Panc1 (cell line): ENCODE results near the gene BMAL1. TPM values are rescaled to one million over a fixed set of nuclear protein-coding genes. Genes with fewer than 3 reads are reported as not detected.

Experiments used
- ATAC-seq: fragments of 200-7000 bp; cut with Tn5 transposase; 2 replicates; pipeline ENCODE4 v1.9.1; 2020; ENCODE audit warnings: mild to moderate bottlenecking, moderate library complexity
- BruUV-seq: library from RNA; stranded (reverse); fragments of 400-500 nt; replicated peaks from 2 replicates; lab custom pipeline; 2021; lab: Mats Ljungman, UMichigan
- CTCF ChIA-PET: fragments of 300-600 bp; sonication (Branson Sonifier 250); formaldehyde crosslinking; loops from one replicate; lab custom pipeline; 2022; ENCODE audit warnings: antibody characterized with exemption; lab: Charles Lee
- POLR2A ChIA-PET: fragments of 300-600 bp; sonication (Branson Sonifier 250); formaldehyde crosslinking; loops from one replicate; lab custom pipeline; 2022; ENCODE audit warnings: antibody characterized with exemption; lab: Charles Lee
- DNase-seq: peaks from one replicate; pipeline ENCODE4 v3.0.0-alpha.2; 2010; ENCODE audit warnings: low read depth, low spot score
- H3K27ac ChIP-seq: 2 replicates; pipeline ENCODE4 v1.5.1; 2011; ENCODE audit warnings: mild to moderate bottlenecking, low read length, inconsistent platforms
- H3K27me3 ChIP-seq: fragments of 200-500 bp; sonication (Bioruptor generic); 2 replicates; pipeline ENCODE4 v1.6.0; 2014; ENCODE audit warnings: low read length, inconsistent platforms; ENCODE audit not compliant: control insufficient read depth, insufficient read depth
- H3K36me3 ChIP-seq: fragments of 200-500 bp; sonication (Bioruptor generic); 2 replicates; pipeline ENCODE4 v1.5.1; 2014; ENCODE audit warnings: inconsistent platforms, mild to moderate bottlenecking, low read length, moderate library complexity; ENCODE audit not compliant: control insufficient read depth, insufficient read depth
- H3K4me1 ChIP-seq: 2 replicates; pipeline ENCODE4 v1.5.1; 2011; ENCODE audit warnings: inconsistent platforms, mild to moderate bottlenecking, low read length, moderate library complexity; ENCODE audit not compliant: control insufficient read depth, insufficient read depth
- H3K4me3 ChIP-seq, 2 experiments: 2 replicates each; pipeline ENCODE4 v1.5.1; 2011 to 2012; ENCODE audit warnings: low read depth in 2 of 2, low read length in 2 of 2, mild to moderate bottlenecking in 2 of 2, inconsistent platforms in 1 of 2, moderate library complexity in 1 of 2
- H3K9me3 ChIP-seq: fragments of 200-500 bp; sonication (Bioruptor generic); 2 replicates; pipeline ENCODE4 v1.5.1; 2014; ENCODE audit warnings: low read depth, mild to moderate bottlenecking, inconsistent platforms, low read length, moderate library complexity; ENCODE audit not compliant: control insufficient read depth, insufficient read depth
- POLR2AphosphoS5 ChIP-seq: IDR thresholded peaks from 2 replicates; pipeline ENCODE4 v1.6.1; 2012; ENCODE audit warnings: mild to moderate bottlenecking, low read depth, low read length, moderate library complexity
- SIN3A ChIP-seq: IDR thresholded peaks from 2 replicates; pipeline ENCODE4 v1.6.1; 2012; ENCODE audit warnings: low read depth, mild to moderate bottlenecking, low read length, moderate library complexity, borderline replicate concordance; ENCODE audit not compliant: insufficient read depth
- TCF7L2 ChIP-seq: IDR thresholded peaks from 2 replicates; pipeline ENCODE4 v1.6.1; 2011; ENCODE audit warnings: mild to moderate bottlenecking, low read depth, low read length, inconsistent platforms
- in situ Hi-C: cut with HindIII; loops from 2 replicates; pipeline ENCODE4 v1.10.0; 2016; ENCODE audit warnings: low sequenced_read_pairs, low pct_unique_long_range_greater_than_20kb
- intact Hi-C: fragments of 100-400 bp; cut with micrococcal nuclease; formaldehyde crosslinking; loops from one replicate; pipeline ENCODE4 v1.10.0; 2022; ENCODE audit not compliant: unreplicated experiment
- total RNA-seq: library from RNA; stranded (reverse); gene quantifications from one replicate; pipeline ENCODE4 v1.2.1, GENCODE V29; 2021; ENCODE audit not compliant: unreplicated experiment
- TF ChIP-seq, protein P1 (sequence below), 2 experiments: IDR thresholded peaks; 2 replicates each; pipeline ENCODE4 v1.6.1; 2011 to 2012; ENCODE audit warnings: low read depth in 2 of 2, control low read depth in 1 of 2, low read length in 1 of 2, mild to moderate bottlenecking in 1 of 2, moderate library complexity in 1 of 2; ENCODE audit not compliant: insufficient read depth in 1 of 2
- TF ChIP-seq, protein P2 (sequence below): fragments of 450-650 bp; IDR thresholded peaks from 2 replicates; pipeline ENCODE4 v1.5.1; 2017; ENCODE audit warnings: mild to moderate bottlenecking

Gene BMAL1
- total RNA-seq, 1 experiment from 2014 or later = 9.3 TPM

DNA sequence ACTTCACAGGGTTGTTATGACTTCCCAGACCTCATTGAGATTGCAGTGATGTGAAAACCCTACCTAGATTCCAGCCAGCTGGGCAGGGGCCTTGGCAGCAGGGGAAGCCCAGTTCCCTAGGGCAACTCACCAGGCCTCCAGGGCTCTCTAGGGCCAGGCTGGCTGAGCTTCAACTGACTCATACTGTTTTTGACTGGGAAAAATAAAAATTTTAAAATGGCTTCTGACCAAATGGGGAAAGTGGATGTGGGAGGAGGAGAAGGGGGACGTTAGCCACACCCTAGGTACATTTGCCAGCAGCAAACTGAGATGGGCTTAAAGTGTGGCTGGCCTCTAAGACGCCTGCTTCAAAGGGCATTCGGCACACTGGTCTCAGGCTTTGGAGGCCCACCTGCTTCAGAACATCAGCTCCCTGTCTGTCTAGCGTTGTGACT lies 39.0 kb downstream of the BMAL1 start:
- TF ChIP-seq, protein P1, sequence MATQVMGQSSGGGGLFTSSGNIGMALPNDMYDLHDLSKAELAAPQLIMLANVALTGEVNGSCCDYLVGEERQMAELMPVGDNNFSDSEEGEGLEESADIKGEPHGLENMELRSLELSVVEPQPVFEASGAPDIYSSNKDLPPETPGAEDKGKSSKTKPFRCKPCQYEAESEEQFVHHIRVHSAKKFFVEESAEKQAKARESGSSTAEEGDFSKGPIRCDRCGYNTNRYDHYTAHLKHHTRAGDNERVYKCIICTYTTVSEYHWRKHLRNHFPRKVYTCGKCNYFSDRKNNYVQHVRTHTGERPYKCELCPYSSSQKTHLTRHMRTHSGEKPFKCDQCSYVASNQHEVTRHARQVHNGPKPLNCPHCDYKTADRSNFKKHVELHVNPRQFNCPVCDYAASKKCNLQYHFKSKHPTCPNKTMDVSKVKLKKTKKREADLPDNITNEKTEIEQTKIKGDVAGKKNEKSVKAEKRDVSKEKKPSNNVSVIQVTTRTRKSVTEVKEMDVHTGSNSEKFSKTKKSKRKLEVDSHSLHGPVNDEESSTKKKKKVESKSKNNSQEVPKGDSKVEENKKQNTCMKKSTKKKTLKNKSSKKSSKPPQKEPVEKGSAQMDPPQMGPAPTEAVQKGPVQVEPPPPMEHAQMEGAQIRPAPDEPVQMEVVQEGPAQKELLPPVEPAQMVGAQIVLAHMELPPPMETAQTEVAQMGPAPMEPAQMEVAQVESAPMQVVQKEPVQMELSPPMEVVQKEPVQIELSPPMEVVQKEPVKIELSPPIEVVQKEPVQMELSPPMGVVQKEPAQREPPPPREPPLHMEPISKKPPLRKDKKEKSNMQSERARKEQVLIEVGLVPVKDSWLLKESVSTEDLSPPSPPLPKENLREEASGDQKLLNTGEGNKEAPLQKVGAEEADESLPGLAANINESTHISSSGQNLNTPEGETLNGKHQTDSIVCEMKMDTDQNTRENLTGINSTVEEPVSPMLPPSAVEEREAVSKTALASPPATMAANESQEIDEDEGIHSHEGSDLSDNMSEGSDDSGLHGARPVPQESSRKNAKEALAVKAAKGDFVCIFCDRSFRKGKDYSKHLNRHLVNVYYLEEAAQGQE (IDR thresholded peaks at IDR 0.05; ENCODE audit: insufficient read depth in 1 of 2, low read depth in 2 of 2, low read length in 1 of 2) = no peak
- TF ChIP-seq TCF7L2 (no peak), POLR2AphosphoS5 (no peak), SIN3A (no peak)
- TF ChIP-seq, protein P2, sequence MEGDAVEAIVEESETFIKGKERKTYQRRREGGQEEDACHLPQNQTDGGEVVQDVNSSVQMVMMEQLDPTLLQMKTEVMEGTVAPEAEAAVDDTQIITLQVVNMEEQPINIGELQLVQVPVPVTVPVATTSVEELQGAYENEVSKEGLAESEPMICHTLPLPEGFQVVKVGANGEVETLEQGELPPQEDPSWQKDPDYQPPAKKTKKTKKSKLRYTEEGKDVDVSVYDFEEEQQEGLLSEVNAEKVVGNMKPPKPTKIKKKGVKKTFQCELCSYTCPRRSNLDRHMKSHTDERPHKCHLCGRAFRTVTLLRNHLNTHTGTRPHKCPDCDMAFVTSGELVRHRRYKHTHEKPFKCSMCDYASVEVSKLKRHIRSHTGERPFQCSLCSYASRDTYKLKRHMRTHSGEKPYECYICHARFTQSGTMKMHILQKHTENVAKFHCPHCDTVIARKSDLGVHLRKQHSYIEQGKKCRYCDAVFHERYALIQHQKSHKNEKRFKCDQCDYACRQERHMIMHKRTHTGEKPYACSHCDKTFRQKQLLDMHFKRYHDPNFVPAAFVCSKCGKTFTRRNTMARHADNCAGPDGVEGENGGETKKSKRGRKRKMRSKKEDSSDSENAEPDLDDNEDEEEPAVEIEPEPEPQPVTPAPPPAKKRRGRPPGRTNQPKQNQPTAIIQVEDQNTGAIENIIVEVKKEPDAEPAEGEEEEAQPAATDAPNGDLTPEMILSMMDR = no peak
- no peaks in the 10 kb centered on the region for H3K9me3 ChIP-seq
- intact Hi-C loops (no loop called here), in situ Hi-C loops (no loop called here)
- no peak overlapping the region for H3K4me3 ChIP-seq
- ChIA-PET POLR2A (interaction anchor here (0.6 kb wide), 1 partner anchor 147 kb away, joined by 4 read pairs; the partner anchor contains the start of gene BTBD10), CTCF (no interaction called here)
- no peak for DNase-seq
- no peak overlapping the region for H3K27ac ChIP-seq
- peak; percentile 62 for ATAC-seq
- H3K27me3 ChIP-seq = no peaks in the 10 kb centered on the region
- no TSS peak for BruUV-seq
- no peaks in the 10 kb centered on the region for H3K4me1 ChIP-seq
- no peaks in the 10 kb centered on the region for H3K36me3 ChIP-seq

DNA sequence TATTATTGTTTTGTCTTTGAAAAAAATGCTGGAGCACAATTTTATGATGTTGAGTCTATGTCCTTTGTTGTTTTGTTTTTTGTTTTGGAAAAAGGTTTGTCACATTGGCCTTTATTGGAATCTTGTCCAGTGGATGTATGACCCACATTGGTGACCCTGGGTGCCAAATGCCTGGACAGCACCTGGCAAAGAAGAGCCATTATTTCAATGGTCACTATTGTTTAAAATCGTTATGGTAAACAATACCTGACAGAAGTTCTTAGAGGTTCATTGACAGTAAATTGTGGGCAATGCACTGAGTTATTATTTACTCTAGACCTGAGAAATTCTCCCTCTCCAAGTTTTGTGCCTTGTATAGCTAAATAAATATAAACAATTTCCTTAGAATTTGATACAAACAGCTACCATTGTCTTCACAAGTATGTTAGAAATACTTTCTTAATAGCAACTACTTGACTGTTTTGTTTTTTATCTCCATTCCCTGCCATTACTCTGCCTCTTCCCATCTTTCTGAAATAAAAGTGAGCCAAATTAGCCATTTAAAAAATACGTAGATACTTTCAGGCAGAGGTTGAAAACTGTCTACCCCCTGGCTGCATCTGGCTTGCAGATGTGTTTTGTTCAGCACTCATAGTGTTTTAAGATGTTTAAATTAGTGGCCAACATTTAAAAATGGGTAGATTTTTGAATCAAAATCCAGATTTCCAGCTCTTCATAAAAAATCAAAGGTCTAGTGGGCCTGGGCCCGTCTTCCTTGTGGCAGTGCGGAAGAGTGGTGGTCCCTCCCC lies 39.9 kb downstream of the BMAL1 start:
- no peak overlapping the region for H3K27ac ChIP-seq
- ChIA-PET POLR2A (no interaction called here), CTCF (no interaction called here)
- H3K4me3 ChIP-seq = no peak overlapping the region
- BruUV-seq = no TSS peak
- in situ Hi-C loops (no loop called here), intact Hi-C loops (no loop called here)
- no peaks in the 10 kb centered on the region for H3K9me3 ChIP-seq
- no peak for ATAC-seq
- DNase-seq = no peak
- H3K27me3 ChIP-seq = no peaks in the 10 kb centered on the region
- TF ChIP-seq POLR2AphosphoS5 (no peak), TCF7L2 (no peak), SIN3A (no peak)
- TF ChIP-seq, protein P2 = no peak
- TF ChIP-seq, protein P1 (IDR thresholded peaks at IDR 0.05; ENCODE audit: insufficient read depth in 1 of 2, low read depth in 2 of 2, low read length in 1 of 2) = no peak
- no peaks in the 10 kb centered on the region for H3K4me1 ChIP-seq
- no peaks in the 10 kb centered on the region for H3K36me3 ChIP-seq
